HL-60/S4 treated with phorbol 12-myristate 13-acetate at 8.2 ng/mL for 4 days and 3 days (cell line): Measurements from ENCODE around the gene AP2A2.

Experiments used
- in situ Hi-C: fragments of 300-500 bp; cut with MboI; formaldehyde crosslinking; loops from 2 replicates; pipeline ENCODE4 v1.15.0; 2022; ENCODE audit warnings: low sequenced_read_pairs

The AP2A2 gene

GRCh38 chr11:898540-899190, 27.0 kb upstream of the AP2A2 start:
- in situ Hi-C loops = no loop called here

- in situ Hi-C loops = no loop called here
Observed at GRCh38 chr11:899724-900123, 25.9 kb upstream of the AP2A2 start.

GRCh38 chr11:900545-900944, 25.1 kb upstream of the AP2A2 start:
- in situ Hi-C loops = no loop called here

- in situ Hi-C loops = no loop called here
Observed at GRCh38 chr11:901452-902061, 24.1 kb upstream of the AP2A2 start.

- in situ Hi-C loops = no loop called here
Observed at GRCh38 chr11:904380-904779, 21.3 kb upstream of the AP2A2 start.

GRCh38 chr11:905952-906351, 19.7 kb upstream of the AP2A2 start:
- in situ Hi-C loops = no loop called here

GRCh38 chr11:907668-908067, 18.0 kb upstream of the AP2A2 start:
- in situ Hi-C loops = no loop called here

GRCh38 chr11:908273-908672, 17.4 kb upstream of the AP2A2 start:
- in situ Hi-C loops = no loop called here

GRCh38 chr11:909406-909805, 16.3 kb upstream of the AP2A2 start:
- in situ Hi-C loops = no loop called here

GRCh38 chr11:910044-910588, 15.6 kb upstream of the AP2A2 start:
- in situ Hi-C loops = no loop called here

- in situ Hi-C loops = no loop called here
Observed at GRCh38 chr11:910589-911030, 15.1 kb upstream of the AP2A2 start, which contains the start of gene CHID1. TSS of gene CHID1 (minus strand) at chr11:910810. CDS start at chr11:904816, 5,994 bp downstream.

GRCh38 chr11:911031-911889, 14.4 kb upstream of the AP2A2 start:
- in situ Hi-C loops = no loop called here

GRCh38 chr11:911890-912219, 13.8 kb upstream of the AP2A2 start:
- in situ Hi-C loops = no loop called here

- in situ Hi-C loops = no loop called here
Observed at GRCh38 chr11:912266-912665, 13.4 kb upstream of the AP2A2 start.

- in situ Hi-C loops = no loop called here
Observed at GRCh38 chr11:913043-913442, 12.6 kb upstream of the AP2A2 start.

- in situ Hi-C loops = no loop called here
Observed at GRCh38 chr11:914204-914603, 11.5 kb upstream of the AP2A2 start.

GRCh38 chr11:914747-915501, 10.7 kb upstream of the AP2A2 start:
- in situ Hi-C loops = no loop called here

- in situ Hi-C loops = no loop called here
Observed at GRCh38 chr11:917426-917825, 8.2 kb upstream of the AP2A2 start.

GRCh38 chr11:921921-922678, 3.6 kb upstream of the AP2A2 start:
- in situ Hi-C loops = no loop called here

GRCh38 chr11:923691-924405, 1.8 kb upstream of the AP2A2 start:
- in situ Hi-C loops = no loop called here
